GM10847 (cell line): ENCODE results near the gene CALN1.

ENCODE experiments used
- POLR2A ChIP-seq: IDR thresholded peaks from 2 replicates; pipeline ENCODE4 v1.6.1; 2011; ENCODE audit not compliant: insufficient read length; ENCODE audit errors: extremely low read depth

Gene CALN1

GRCh38 chr7:71785216-71785615 is 626.9 kb downstream of the CALN1 start:
- TF ChIP-seq POLR2A: no peak

- TF ChIP-seq POLR2A: no peak
These were observed 627.4 kb downstream of the CALN1 start for GRCh38 chr7:71784781-71785180.

DNA sequence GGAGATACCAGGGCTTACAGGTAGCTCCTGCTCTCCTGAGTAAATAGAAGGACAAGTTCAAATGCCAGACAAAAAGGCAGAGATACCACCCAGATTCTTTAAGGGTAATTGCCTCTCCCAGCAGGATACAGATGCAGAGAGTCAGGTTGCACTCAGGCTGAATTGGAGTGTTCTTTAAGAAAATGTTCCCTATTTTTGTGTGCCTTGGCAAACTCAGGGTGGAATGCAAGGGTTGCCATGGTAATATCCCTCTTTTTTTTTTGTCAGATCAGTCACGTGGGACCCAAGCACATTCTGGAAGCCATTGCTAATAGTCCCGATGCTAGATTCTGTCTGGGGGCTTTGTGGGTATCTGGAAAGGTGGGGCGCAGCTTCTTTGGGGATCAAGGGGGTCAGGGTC is 628.0 kb downstream of the CALN1 start:
- TF ChIP-seq POLR2A: no peak

DNA sequence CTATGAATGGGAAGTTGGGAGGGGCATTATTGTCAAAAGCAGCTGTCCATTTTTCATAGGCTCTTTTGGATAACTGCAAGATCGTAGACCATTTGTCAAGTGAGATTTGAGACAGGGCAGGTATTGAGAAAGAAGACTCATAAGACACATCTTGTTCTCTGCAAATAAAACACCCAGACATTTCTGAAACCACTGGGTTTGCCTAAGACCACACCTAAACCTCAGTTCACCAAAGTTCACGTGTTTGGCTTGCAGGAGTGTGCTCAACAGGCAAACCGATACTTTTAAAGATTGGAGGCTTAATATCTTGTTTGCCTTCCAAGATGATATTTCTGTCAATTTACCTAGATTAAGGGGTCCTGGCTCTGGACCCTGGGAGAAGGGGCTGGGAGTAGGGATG is 628.4 kb downstream of the CALN1 start:
- no peak for TF ChIP-seq POLR2A

DNA sequence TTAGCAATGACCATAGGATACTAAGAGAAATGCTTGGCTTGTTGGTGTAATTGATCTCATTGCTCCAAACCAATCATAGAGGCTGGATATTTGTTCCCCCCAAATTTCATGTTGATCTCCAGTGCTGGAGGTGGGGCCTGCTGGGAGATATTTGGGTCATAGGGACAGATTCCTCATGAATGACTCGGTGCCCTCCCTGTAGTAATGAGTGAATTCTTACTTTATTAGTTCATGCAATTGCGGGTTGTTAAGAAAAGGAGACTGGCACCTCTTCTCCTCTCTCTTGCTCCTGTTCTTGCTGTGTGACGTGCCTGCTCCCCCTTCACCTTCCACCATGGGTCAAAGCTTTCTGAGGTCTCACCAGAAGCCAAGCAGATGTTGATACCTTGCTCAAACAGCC is 630.1 kb downstream of the CALN1 start:
- TF ChIP-seq POLR2A: no peak

GRCh38 chr7:71780282-71780681 is 631.9 kb downstream of the CALN1 start:
- TF ChIP-seq POLR2A: no peak

- no peak for TF ChIP-seq POLR2A
These were observed 634.9 kb downstream of the CALN1 start for GRCh38 chr7:71777278-71777677.

GRCh38 chr7:71776726-71777125 is 635.4 kb downstream of the CALN1 start:
- no peak for TF ChIP-seq POLR2A

DNA sequence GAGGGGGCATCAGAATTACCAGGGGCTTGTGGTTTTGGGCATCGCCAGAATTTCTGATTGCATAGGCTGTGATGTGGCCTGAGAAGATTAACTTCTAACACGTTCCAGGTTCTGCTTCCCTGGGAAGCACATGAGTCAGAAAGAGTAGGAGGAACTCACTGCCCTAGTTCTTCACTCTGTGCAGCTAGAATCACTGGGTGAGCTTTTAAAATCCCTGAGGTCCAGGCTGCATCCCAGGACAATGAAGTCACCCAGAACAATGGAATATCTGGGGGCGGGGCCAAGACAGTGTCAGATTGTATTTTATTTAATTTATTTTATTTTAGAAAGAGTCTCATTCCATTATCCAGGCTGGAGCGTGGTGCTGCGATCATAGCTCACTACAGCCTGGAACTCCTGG is 636.5 kb downstream of the CALN1 start:
- no peak for TF ChIP-seq POLR2A

DNA sequence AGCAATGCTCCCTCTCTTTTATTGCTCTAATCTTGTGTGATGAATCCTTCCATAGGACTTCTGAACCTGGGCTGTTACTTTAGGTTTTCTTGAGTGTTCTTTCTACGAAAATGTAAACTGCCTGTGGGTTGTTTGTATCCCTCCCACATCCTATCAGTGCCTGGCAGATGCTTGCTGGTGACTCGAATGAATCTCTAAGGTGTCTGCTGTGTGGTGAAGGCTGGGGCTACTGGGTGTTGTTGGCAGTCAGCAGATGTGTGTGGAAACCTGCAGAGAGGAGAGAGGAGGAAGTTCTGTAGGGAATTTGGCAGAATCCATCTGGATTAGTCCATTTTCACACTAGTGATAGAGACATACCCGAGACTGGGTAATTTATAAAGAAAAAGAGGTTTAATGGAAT is 639.4 kb downstream of the CALN1 start:
- no peak for TF ChIP-seq POLR2A

DNA sequence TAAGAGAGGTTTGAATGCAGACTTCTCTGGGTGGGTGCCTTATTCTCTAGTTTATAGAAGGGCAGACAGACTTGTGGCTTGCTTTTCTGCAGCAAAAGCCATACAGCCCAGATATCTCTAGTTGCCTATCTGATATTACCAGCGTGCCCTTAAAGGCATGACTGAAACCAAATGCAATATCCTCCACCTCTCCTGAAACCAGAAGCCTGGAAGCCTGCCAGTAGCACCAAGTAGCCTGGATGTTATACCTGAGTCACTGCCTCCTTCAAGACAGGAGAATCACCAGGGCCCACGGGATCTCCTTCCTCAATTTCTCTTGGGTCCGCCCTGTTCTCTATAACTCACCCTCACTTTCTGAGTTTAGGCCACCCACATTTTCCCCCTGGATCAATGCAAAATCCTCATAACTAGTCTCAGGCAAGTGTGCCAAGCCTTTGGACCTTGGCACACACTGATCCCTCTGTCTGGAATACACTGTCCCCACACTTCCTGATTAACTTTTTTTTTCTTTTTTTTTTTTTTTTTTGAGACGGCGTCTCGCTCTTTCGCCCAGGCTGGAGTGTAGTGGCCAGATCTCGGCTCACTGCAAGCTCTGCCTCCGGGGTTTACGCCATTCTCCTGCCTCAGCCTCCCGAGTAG is 641.8 kb downstream of the CALN1 start:
- TF ChIP-seq POLR2A: no peak

DNA sequence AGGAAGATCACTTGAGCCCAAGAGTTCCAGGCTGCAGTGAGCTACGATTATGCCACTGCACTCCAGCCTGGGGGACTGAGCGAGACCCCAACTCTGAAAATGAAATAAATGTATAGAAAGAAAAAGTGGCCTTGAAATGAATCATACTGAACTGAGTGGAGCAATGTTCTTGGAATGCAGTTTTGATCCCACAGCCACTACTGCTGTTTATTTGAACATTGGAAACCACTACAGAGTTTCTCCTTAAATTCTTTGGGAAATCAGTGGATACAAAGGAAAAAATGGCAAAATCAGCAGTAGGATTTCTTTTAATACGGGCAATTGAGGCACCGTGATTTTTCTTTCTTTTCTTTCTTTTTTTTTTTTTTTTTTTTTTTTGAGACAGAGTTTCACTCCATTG is 642.8 kb downstream of the CALN1 start:
- no peak for TF ChIP-seq POLR2A

GRCh38 chr7:71768450-71768849 is 643.7 kb downstream of the CALN1 start:
- no peak for TF ChIP-seq POLR2A

DNA sequence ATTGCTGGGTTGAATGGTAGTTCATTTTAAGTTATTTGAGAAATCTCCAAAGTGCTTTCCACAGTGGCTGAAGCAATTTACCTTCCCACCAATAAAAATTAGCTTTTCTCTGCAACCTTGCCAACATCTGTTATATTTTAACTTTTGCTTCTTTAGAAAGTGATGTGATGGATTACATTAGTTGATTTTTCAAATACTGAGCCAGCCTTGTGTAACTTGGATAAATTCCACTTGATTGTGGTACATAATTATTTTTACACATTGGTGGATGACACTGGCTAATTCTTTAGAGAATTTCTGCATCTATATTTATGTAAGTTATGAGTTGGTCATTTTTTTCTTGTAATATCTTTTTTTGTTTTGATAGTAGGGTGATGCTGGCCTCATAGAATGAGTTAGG is 646.1 kb downstream of the CALN1 start:
- no peak for TF ChIP-seq POLR2A

GRCh38 chr7:71761336-71761735 is 650.8 kb downstream of the CALN1 start:
- no peak for TF ChIP-seq POLR2A

- TF ChIP-seq POLR2A: no peak
These were observed 657.3 kb downstream of the CALN1 start for GRCh38 chr7:71754828-71755227.

GRCh38 chr7:71753956-71754664 is 658.0 kb downstream of the CALN1 start:
- no peak for TF ChIP-seq POLR2A
